Glutamatergic neuron (in vitro differentiated cells): ENCODE data around the gene KLF16. TPM values are rescaled to one million over a fixed set of nuclear protein-coding genes. Genes with fewer than 3 reads are reported as not detected.

Source experiments
- DNase-seq: peaks from one replicate; pipeline ENCODE4 v3.0.0; 2022
- H3K27ac Mint-ChIP-seq: one replicate; pipeline ENCODE4 v1.8.0; 2020; ENCODE audit warnings: mild to moderate bottlenecking, mixed read lengths, inconsistent platforms; ENCODE audit not compliant: unreplicated experiment
- H3K27me3 Mint-ChIP-seq: one replicate; pipeline ENCODE4 v1.8.0; 2020; ENCODE audit warnings: mild to moderate bottlenecking, moderate library complexity, mixed read lengths, inconsistent platforms; ENCODE audit not compliant: unreplicated experiment
- H3K36me3 Mint-ChIP-seq: one replicate; pipeline ENCODE4 v1.8.0; 2020; ENCODE audit warnings: mild to moderate bottlenecking, mixed read lengths, inconsistent platforms; ENCODE audit not compliant: unreplicated experiment
- H3K4me1 Mint-ChIP-seq: one replicate; pipeline ENCODE4 v1.8.0; 2020; ENCODE audit warnings: mild to moderate bottlenecking, low read depth, mixed read lengths, inconsistent platforms; ENCODE audit not compliant: unreplicated experiment
- H3K4me3 Mint-ChIP-seq: one replicate; pipeline ENCODE4 v1.8.0; 2020; ENCODE audit warnings: mild to moderate bottlenecking, mixed read lengths, inconsistent platforms; ENCODE audit not compliant: unreplicated experiment
- H3K9me3 Mint-ChIP-seq: one replicate; pipeline ENCODE4 v1.8.0; 2020; ENCODE audit warnings: mild to moderate bottlenecking, moderate library complexity, mixed read lengths, inconsistent platforms; ENCODE audit not compliant: unreplicated experiment
- total RNA-seq: library from RNA; stranded (reverse); fragmentation: NEBNext Ultra II Directional; extraction: Animal tissue kit (Norgen Biotek cat#: 25700); gene quantifications from one replicate; pipeline ENCODE4 v1.2.1, GENCODE V29; 2021; ENCODE audit not compliant: unreplicated experiment
- TF ChIP-seq, protein P1 (sequence below): fragments of 200-600 bp; sonication (generic); IDR thresholded peaks from one replicate; pipeline ENCODE4 v1.5.0; 2021; ENCODE audit not compliant: partially characterized antibody, unreplicated experiment

KLF16 gene
- total RNA-seq, 1 donor from 2014 or later = 30.6 TPM

DNA sequence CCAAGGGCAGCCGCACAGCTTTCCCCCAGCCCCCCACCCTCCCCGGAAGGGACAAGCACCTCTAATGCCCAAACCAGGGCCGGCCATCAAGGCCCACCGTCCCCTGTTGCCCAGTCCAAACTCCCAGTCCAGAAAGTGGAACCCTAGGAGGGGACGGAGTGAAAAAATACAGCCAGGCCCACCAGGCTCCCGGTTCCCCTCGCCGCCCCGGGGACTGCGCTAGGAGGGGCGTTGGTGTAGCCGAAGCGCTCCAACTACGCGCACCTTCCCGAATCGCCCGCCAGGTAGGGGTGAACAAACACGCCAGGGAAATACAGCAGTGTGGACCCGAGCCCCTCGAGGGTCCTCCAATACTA, 1.3 kb downstream of the KLF16 start:
- peaks cover 4% of the 10 kb centered on the region for H3K27me3 Mint-ChIP-seq
- peak overlapping the region; percentile 85 for H3K4me3 Mint-ChIP-seq
- H3K4me1 Mint-ChIP-seq = peaks cover 4% of the 10 kb centered on the region
- DNase-seq = peak; percentile 37
- peak overlapping the region; percentile 28 for H3K27ac Mint-ChIP-seq
- TF ChIP-seq, protein P1, sequence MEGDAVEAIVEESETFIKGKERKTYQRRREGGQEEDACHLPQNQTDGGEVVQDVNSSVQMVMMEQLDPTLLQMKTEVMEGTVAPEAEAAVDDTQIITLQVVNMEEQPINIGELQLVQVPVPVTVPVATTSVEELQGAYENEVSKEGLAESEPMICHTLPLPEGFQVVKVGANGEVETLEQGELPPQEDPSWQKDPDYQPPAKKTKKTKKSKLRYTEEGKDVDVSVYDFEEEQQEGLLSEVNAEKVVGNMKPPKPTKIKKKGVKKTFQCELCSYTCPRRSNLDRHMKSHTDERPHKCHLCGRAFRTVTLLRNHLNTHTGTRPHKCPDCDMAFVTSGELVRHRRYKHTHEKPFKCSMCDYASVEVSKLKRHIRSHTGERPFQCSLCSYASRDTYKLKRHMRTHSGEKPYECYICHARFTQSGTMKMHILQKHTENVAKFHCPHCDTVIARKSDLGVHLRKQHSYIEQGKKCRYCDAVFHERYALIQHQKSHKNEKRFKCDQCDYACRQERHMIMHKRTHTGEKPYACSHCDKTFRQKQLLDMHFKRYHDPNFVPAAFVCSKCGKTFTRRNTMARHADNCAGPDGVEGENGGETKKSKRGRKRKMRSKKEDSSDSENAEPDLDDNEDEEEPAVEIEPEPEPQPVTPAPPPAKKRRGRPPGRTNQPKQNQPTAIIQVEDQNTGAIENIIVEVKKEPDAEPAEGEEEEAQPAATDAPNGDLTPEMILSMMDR = no peak
- H3K36me3 Mint-ChIP-seq = no peaks in the 10 kb centered on the region
- H3K9me3 Mint-ChIP-seq = peaks cover 10% of the 10 kb centered on the region

DNA sequence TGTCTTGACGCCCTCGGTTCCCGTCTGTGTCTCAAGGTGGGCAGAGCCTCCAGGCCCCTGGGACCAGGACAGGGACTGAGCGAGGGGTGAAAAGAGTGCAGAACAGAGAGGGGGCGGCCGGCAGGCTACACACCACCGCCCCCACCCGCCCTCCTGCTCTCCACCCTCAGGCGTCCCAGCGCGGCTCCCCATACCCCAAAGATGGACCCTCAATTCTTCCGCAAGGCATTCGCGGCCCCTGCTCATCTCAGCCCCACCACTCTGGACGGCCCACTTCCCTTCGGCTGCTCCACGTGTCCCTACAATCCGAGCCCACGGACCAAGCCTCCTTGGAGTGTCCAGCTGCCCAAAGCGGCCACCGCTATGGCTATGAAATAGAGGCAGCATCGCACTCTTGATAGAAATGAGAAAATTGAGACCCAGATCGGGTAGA, 1.8 kb downstream of the KLF16 start:
- Mint-ChIP-seq H3K36me3 (no peaks in the 10 kb centered on the region), H3K9me3 (peaks cover 10% of the 10 kb centered on the region), H3K4me1 (peaks cover 4% of the 10 kb centered on the region), H3K27ac (peak overlapping the region; percentile 48), H3K4me3 (peak overlapping the region; percentile 85), H3K27me3 (peaks cover 4% of the 10 kb centered on the region)
- TF ChIP-seq, protein P1 = no peak
- peak; percentile 31 for DNase-seq

GRCh38 chr19:1860821-1861598, 2.4 kb downstream of the KLF16 start:
- no peaks in the 10 kb centered on the region for H3K36me3 Mint-ChIP-seq
- peak overlapping the region; percentile 85 for H3K4me3 Mint-ChIP-seq
- H3K27ac Mint-ChIP-seq = peak overlapping the region; percentile 48
- TF ChIP-seq, protein P1 = no peak
- no peak for DNase-seq
- peaks cover 6% of the 10 kb centered on the region for H3K4me1 Mint-ChIP-seq
- peaks cover 13% of the 10 kb centered on the region for H3K9me3 Mint-ChIP-seq
- peaks cover 8% of the 10 kb centered on the region for H3K27me3 Mint-ChIP-seq

GRCh38 chr19:1860042-1860775, 3.2 kb downstream of the KLF16 start:
- Mint-ChIP-seq H3K27me3 (peaks cover 11% of the 10 kb centered on the region), H3K36me3 (no peaks in the 10 kb centered on the region), H3K27ac (no peak overlapping the region), H3K9me3 (peaks cover 14% of the 10 kb centered on the region), H3K4me3 (peak overlapping the region; percentile 30), H3K4me1 (peaks cover 6% of the 10 kb centered on the region)
- TF ChIP-seq, protein P1 = no peak
- peak; percentile 67 for DNase-seq
